ENCODE data around the gene GALNT18. TPM values are rescaled to one million over a fixed set of nuclear protein-coding genes. Genes with fewer than 3 reads are reported as not detected.

The GALNT18 gene
- total and polyA plus RNA-seq, 2 experiments from 2014 or later, result 4.3 to 10.8 TPM

DNA sequence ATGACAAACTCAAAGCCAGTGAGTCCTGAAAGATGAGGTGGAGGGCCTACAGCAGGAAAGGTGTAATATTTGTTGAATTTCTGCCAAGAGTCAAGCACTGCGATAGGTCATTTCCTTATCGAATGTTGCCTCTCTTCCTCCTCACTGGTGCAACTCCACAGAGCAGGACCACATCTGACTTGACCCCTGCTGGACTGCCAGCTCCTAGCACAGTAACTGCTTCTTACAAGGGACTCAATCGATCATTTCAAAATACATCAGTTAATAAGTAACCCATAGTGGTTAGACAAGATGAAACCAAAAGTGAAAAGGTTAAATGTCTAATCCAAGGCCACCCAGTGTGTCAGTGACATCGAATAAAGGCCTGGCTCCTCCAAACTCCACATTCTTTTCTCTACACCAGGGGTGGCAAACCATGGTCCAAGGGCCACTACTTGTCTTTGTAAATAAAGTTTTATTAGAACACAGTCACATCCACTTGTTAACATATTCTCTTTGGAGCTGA lies 170.3 kb downstream of the GALNT18 start (continued):
- TF ChIP-seq, protein P1, sequence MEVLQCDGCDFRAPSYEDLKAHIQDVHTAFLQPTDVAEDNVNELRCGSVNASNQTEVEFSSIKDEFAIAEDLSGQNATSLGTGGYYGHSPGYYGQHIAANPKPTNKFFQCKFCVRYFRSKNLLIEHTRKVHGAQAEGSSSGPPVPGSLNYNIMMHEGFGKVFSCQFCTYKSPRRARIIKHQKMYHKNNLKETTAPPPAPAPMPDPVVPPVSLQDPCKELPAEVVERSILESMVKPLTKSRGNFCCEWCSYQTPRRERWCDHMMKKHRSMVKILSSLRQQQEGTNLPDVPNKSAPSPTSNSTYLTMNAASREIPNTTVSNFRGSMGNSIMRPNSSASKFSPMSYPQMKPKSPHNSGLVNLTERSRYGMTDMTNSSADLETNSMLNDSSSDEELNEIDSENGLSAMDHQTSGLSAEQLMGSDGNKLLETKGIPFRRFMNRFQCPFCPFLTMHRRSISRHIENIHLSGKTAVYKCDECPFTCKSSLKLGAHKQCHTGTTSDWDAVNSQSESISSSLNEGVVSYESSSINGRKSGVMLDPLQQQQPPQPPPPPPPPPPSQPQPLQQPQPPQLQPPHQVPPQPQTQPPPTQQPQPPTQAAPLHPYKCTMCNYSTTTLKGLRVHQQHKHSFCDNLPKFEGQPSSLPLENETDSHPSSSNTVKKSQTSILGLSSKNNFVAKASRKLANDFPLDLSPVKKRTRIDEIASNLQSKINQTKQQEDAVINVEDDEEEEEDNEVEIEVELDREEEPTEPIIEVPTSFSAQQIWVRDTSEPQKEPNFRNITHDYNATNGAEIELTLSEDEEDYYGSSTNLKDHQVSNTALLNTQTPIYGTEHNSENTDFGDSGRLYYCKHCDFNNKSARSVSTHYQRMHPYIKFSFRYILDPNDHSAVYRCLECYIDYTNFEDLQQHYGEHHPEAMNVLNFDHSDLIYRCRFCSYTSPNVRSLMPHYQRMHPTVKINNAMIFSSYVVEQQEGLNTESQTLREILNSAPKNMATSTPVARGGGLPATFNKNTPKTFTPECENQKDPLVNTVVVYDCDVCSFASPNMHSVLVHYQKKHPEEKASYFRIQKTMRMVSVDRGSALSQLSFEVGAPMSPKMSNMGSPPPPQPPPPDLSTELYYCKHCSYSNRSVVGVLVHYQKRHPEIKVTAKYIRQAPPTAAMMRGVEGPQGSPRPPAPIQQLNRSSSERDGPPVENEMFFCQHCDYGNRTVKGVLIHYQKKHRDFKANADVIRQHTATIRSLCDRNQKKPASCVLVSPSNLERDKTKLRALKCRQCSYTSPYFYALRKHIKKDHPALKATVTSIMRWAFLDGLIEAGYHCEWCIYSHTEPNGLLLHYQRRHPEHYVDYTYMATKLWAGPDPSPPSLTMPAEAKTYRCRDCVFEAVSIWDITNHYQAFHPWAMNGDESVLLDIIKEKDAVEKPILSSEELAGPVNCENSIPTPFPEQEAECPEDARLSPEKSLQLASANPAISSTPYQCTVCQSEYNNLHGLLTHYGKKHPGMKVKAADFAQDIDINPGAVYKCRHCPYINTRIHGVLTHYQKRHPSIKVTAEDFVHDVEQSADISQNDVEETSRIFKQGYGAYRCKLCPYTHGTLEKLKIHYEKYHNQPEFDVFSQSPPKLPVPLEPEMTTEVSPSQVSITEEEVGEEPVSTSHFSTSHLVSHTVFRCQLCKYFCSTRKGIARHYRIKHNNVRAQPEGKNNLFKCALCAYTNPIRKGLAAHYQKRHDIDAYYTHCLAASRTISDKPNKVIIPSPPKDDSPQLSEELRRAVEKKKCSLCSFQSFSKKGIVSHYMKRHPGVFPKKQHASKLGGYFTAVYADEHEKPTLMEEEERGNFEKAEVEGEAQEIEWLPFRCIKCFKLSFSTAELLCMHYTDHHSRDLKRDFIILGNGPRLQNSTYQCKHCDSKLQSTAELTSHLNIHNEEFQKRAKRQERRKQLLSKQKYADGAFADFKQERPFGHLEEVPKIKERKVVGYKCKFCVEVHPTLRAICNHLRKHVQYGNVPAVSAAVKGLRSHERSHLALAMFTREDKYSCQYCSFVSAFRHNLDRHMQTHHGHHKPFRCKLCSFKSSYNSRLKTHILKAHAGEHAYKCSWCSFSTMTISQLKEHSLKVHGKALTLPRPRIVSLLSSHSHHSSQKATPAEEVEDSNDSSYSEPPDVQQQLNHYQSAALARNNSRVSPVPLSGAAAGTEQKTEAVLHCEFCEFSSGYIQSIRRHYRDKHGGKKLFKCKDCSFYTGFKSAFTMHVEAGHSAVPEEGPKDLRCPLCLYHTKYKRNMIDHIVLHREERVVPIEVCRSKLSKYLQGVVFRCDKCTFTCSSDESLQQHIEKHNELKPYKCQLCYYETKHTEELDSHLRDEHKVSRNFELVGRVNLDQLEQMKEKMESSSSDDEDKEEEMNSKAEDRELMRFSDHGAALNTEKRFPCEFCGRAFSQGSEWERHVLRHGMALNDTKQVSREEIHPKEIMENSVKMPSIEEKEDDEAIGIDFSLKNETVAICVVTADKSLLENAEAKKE (CRISPR knock-in tag; IDR thresholded peaks at IDR 0.05), result no peak
- TF ChIP-seq EZH2phosphoT487 (IDR thresholded peaks at IDR 0.05; ENCODE audit: unreplicated experiment), result no peak
- no peak for TF ChIP-seq JUNB (IDR thresholded peaks at IDR 0.05; ENCODE audit: unreplicated experiment)
- TF ChIP-seq, protein P2, sequence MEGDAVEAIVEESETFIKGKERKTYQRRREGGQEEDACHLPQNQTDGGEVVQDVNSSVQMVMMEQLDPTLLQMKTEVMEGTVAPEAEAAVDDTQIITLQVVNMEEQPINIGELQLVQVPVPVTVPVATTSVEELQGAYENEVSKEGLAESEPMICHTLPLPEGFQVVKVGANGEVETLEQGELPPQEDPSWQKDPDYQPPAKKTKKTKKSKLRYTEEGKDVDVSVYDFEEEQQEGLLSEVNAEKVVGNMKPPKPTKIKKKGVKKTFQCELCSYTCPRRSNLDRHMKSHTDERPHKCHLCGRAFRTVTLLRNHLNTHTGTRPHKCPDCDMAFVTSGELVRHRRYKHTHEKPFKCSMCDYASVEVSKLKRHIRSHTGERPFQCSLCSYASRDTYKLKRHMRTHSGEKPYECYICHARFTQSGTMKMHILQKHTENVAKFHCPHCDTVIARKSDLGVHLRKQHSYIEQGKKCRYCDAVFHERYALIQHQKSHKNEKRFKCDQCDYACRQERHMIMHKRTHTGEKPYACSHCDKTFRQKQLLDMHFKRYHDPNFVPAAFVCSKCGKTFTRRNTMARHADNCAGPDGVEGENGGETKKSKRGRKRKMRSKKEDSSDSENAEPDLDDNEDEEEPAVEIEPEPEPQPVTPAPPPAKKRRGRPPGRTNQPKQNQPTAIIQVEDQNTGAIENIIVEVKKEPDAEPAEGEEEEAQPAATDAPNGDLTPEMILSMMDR (conservative IDR thresholded peaks at IDR 0.05; ENCODE audit: low read depth in 2 of 2), result no peak
- no peak for TF ChIP-seq EZH2 (IDR thresholded peaks at IDR 0.05; ENCODE audit: low read depth, unreplicated experiment)
- no peak for TF ChIP-seq ZNF114 (CRISPR knock-in tag; IDR thresholded peaks at IDR 0.05)
- no peak for TF ChIP-seq CREB1 (CRISPR knock-in tag; IDR thresholded peaks at IDR 0.05; ENCODE audit: low read depth)
- no peak for TF ChIP-seq NANOG (IDR thresholded peaks at IDR 0.05; ENCODE audit: borderline replicate concordance)
